T-helper 2 cell treated with Interferon-gamma antibody and Interleukin-4, amounts not matched to agents 5 μg/mL and 100 μg/mL, for 36 hours (primary cell): ENCODE results near the gene CDC14B.

ENCODE experiments used
- DNase-seq: peaks from one replicate; pipeline ENCODE4 v3.0.0; 2021; ENCODE audit warnings: low spot score
- H3K27ac Mint-ChIP-seq: one replicate; pipeline ENCODE4 v1.8.0; 2021; ENCODE audit warnings: mild to moderate bottlenecking, mixed read lengths
- H3K27me3 Mint-ChIP-seq: one replicate; pipeline ENCODE4 v1.8.0; 2021; ENCODE audit warnings: low read depth, mixed read lengths
- H3K36me3 Mint-ChIP-seq: one replicate; pipeline ENCODE4 v1.8.0; 2021; ENCODE audit warnings: low read depth, mixed read lengths
- H3K4me1 Mint-ChIP-seq: one replicate; pipeline ENCODE4 v1.8.0; 2021; ENCODE audit warnings: low read depth, mixed read lengths
- H3K4me3 Mint-ChIP-seq: one replicate; pipeline ENCODE4 v1.8.0; 2022; ENCODE audit warnings: mild to moderate bottlenecking, moderate library complexity, mixed read lengths
- H3K9me3 Mint-ChIP-seq: one replicate; pipeline ENCODE4 v1.8.0; 2021; ENCODE audit warnings: mixed read lengths

CDC14B gene

DNA sequence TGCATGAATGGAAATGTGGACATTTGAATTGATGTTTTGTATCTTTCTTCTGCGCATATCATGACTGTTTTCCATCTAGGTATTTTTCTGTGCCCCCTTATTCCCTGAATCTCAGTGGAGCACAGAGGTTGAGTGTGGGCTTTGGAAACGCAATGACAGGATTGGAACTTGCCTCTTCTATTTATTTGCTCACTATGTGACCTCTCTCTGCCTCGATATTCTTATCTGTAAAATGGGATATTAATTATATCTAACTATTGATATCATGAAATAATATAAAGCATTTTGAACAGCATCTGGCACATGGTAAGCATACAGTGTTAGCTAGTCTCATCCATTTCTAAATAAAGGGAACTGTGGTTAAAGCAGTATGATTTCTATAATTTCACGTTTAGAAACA is 143.6 kb downstream of the CDC14B start:
- Mint-ChIP-seq H3K27me3 (no peaks in the 10 kb centered on the region), H3K27ac (no peak overlapping the region), H3K9me3 (no peaks in the 10 kb centered on the region), H3K36me3 (peaks cover 4% of the 10 kb centered on the region), H3K4me3 (no peak overlapping the region), H3K4me1 (no peaks in the 10 kb centered on the region)
- DNase-seq, result no peak

DNA sequence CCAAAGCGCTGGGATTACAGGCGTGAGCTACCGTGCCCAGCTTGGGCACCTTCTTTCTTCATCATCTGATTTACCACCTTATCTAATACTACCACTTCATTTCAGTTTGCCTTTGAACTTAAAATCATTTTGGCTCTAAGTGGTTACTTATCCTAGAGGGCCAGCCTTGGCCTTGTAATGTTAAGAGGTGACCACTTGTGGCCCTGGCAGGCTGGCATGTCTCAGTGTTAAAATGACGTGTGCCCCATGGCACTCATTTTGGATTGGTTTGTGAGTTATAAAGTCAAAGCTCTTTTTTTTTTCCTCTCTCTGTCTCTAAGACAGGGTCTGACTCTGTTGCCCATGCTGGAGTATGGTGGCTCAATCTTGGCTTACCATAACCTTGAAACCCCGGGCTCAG is 151.9 kb downstream of the CDC14B start:
- no peaks in the 10 kb centered on the region for H3K4me1 Mint-ChIP-seq
- no peak for DNase-seq
- no peaks in the 10 kb centered on the region for H3K27me3 Mint-ChIP-seq
- H3K27ac Mint-ChIP-seq, result no peak overlapping the region
- no peaks in the 10 kb centered on the region for H3K9me3 Mint-ChIP-seq
- H3K36me3 Mint-ChIP-seq, result peaks cover 4% of the 10 kb centered on the region
- no peak overlapping the region for H3K4me3 Mint-ChIP-seq

DNA sequence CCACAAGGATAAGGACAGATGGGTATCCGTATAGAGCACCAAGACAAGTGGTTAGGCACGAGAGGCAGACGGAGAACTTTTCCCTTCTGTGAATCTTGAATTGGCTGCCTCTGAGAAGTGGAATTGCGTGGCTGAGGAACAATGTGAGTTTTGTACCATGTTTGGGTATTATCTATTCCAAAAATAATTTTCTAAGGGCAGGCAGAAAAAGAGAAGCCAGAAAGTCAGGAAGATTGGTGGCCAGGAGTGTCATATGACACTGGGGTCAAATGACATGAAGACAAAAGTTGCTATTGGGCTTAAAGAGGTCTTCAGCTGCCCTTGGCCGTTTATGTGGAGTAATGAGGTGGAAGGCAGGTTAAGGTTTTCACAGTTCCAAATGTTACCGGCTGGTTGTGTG is 155.2 kb downstream of the CDC14B start:
- H3K9me3 Mint-ChIP-seq, result no peaks in the 10 kb centered on the region
- H3K27me3 Mint-ChIP-seq, result no peaks in the 10 kb centered on the region
- no peak for DNase-seq
- no peaks in the 10 kb centered on the region for H3K4me1 Mint-ChIP-seq
- H3K4me3 Mint-ChIP-seq, result no peak overlapping the region
- no peak overlapping the region for H3K27ac Mint-ChIP-seq
- H3K36me3 Mint-ChIP-seq, result no peaks in the 10 kb centered on the region

DNA sequence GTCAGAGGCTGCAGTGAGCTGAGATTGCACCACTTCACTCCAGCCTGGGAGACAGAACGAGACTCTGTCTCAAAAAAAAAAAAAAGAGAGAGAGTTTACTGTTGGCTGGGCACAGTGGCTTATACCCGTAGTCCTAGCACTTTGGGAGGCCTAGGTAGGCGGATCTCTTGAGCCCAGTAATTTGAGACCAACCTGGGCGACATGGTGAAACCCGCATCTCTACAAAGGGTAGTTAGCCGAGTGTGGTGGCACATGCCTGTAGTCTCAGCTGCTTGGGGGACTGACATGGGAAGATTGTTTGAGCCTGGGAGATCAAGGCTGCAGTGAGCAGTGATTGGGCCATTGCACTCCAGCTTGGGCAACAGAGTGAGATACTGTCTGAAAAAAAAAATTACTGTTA is 157.1 kb downstream of the CDC14B start:
- Mint-ChIP-seq H3K27me3 (no peaks in the 10 kb centered on the region), H3K27ac (no peak overlapping the region), H3K36me3 (peaks cover 10% of the 10 kb centered on the region), H3K4me1 (no peaks in the 10 kb centered on the region), H3K4me3 (no peak overlapping the region), H3K9me3 (no peaks in the 10 kb centered on the region)
- no peak for DNase-seq

DNA sequence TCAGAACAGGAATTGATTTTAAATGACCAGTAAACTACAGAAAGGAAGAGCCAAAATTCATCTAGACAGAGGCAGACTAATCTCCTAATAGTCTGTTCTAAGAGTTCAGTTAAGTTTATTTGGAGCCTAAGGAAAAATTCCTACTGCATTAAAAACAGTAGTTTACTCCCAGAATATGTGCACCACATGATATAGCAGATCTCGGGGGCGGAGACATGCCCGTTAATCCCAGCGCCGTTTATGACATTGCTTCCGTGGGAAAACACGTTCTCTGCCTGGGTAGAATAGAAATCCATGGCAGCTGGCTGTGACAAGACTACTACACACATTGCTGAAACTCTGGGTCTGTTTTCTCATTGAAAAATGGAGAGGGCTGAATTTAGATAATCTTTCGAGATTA is 158.3 kb downstream of the CDC14B start:
- no peak for DNase-seq
- Mint-ChIP-seq H3K4me3 (no peak overlapping the region), H3K9me3 (no peaks in the 10 kb centered on the region), H3K4me1 (no peaks in the 10 kb centered on the region), H3K36me3 (peaks cover 10% of the 10 kb centered on the region), H3K27me3 (no peaks in the 10 kb centered on the region), H3K27ac (no peak overlapping the region)

DNA sequence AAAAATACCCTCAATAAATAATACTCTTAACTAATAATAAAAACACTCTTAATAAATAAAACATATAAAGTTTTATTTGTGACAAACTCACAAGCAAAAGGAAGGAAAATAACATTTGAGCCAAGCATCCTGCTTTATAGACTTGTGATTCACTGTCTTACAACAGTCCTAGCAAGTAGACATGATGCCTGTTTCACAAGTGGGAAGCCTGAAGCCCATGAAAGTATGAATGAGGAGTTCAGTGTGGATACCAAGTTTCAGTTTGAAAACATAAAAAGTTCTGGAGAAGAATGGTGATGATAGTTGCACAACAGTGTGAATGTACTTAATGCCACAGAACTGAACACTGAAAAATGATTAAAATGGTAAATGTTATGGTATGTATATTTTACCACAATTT is 158.8 kb downstream of the CDC14B start:
- no peak for DNase-seq
- no peak overlapping the region for H3K27ac Mint-ChIP-seq
- H3K27me3 Mint-ChIP-seq, result no peaks in the 10 kb centered on the region

DNA sequence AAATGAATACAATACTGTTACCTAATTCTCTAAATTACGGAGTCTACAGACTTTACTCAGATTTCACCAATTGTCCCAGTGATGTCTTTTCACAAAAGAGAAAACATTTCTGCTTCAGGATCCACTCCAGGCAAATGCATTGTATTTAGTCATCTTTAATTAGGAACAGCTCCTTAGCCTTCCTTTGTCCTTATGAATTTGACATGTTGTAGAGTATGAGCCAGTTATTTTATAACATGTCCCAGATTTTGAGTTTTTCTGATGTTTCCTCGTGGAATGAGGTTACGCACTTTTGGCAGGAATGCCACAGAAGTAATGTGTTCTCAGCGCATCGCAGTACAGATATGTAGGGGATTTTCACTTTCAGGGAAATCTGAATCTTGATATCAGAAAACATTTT is 159.2 kb downstream of the CDC14B start:
- Mint-ChIP-seq H3K9me3 (no peaks in the 10 kb centered on the region), H3K4me3 (no peak overlapping the region), H3K27ac (no peak overlapping the region), H3K27me3 (no peaks in the 10 kb centered on the region), H3K36me3 (peaks cover 10% of the 10 kb centered on the region), H3K4me1 (no peaks in the 10 kb centered on the region)
- DNase-seq, result no peak

More for the DNA sequence above, 158.8 kb downstream of the CDC14B start:
- H3K36me3 Mint-ChIP-seq, result peaks cover 10% of the 10 kb centered on the region
- H3K4me3 Mint-ChIP-seq, result no peak overlapping the region
- no peaks in the 10 kb centered on the region for H3K4me1 Mint-ChIP-seq
- H3K9me3 Mint-ChIP-seq, result no peaks in the 10 kb centered on the region

DNA sequence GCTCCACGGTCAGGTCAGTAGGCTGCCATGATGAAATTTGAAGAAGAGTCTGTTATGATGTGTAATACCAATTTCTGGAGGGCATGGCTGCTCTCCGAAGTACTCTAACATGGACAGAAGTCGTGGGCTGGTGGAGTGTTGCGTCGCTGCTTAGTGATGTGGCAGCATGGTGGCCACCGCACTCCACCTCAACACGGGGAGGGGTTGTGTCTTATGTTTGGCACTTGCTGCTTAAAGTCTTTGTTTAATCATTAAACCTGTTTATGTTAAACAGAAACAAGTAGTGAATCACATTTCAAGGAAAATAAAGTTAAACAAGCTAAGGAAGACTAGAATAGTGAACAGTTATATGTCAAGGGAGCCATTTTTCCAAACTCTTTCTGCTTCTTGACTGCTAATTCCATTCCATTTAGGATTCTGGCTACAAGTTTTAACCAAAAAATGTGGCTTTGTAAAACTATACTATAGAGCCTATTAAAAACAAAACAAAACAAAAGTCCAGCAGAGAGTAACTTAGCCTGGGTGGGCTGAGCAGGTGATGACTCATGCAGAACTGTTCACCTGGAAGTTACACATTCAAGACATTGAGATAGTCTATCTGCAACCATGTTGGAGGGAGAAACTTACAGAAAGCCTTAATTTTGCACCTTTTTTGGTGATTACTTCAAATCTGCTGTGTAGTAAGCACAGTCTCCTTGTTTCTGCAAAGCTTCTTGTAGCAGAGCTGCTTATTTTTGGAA is 160.2 kb downstream of the CDC14B start:
- peaks cover 10% of the 10 kb centered on the region for H3K36me3 Mint-ChIP-seq
- DNase-seq, result no peak
- no peaks in the 10 kb centered on the region for H3K9me3 Mint-ChIP-seq

DNA sequence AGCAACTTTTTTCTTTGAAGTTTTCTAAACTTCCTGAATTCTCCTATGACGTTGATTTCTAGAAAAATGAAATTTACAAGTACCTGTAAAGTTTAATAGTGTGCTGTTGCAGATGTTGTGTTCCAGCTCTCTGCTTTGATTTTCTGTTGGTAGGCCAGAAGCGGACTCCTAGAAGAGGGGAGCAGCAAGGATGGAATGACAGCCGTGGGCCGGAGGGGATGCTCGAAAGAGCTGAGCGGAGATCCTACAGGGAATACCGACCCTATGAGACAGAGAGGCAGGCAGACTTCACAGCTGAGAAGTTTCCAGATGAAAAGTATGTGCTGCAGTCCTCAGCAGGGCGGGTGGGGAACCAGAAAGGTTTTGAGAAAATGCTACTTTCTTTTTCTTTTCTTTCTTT is 161.4 kb downstream of the CDC14B start:
- no peak for DNase-seq
- no peaks in the 10 kb centered on the region for H3K9me3 Mint-ChIP-seq
- no peaks in the 10 kb centered on the region for H3K4me1 Mint-ChIP-seq
- H3K36me3 Mint-ChIP-seq, result peaks cover 10% of the 10 kb centered on the region
- H3K27me3 Mint-ChIP-seq, result no peaks in the 10 kb centered on the region
- H3K27ac Mint-ChIP-seq, result peak overlapping the region; percentile 32
- no peak overlapping the region for H3K4me3 Mint-ChIP-seq

More for the DNA sequence above, 160.2 kb downstream of the CDC14B start:
- no peaks in the 10 kb centered on the region for H3K27me3 Mint-ChIP-seq
- no peak overlapping the region for H3K4me3 Mint-ChIP-seq
- H3K27ac Mint-ChIP-seq, result no peak overlapping the region
- no peaks in the 10 kb centered on the region for H3K4me1 Mint-ChIP-seq

DNA sequence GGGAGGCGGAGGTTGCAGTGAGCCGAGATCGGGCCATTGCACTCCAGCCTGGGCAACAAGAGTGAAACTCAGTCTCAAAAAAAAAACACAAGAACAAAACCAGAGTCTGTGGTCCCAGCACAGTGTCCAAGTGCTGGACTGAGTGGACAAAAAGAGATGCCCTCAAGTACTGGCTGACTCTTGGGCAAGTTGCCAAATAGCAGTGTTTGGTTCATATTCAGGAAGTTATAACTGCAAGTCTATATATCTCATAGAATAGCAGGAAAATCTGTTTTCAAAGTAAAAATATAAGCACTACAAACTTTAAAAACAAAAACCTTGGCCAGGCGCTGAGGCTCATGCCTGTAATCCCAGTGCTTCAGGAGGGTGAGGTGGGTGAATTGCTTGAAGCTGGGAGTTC is 162.4 kb downstream of the CDC14B start:
- peaks cover 10% of the 10 kb centered on the region for H3K36me3 Mint-ChIP-seq
- DNase-seq, result no peak
- no peak overlapping the region for H3K4me3 Mint-ChIP-seq
- no peaks in the 10 kb centered on the region for H3K27me3 Mint-ChIP-seq
- no peaks in the 10 kb centered on the region for H3K9me3 Mint-ChIP-seq
- peaks cover 4% of the 10 kb centered on the region for H3K4me1 Mint-ChIP-seq
- H3K27ac Mint-ChIP-seq, result no peak overlapping the region

DNA sequence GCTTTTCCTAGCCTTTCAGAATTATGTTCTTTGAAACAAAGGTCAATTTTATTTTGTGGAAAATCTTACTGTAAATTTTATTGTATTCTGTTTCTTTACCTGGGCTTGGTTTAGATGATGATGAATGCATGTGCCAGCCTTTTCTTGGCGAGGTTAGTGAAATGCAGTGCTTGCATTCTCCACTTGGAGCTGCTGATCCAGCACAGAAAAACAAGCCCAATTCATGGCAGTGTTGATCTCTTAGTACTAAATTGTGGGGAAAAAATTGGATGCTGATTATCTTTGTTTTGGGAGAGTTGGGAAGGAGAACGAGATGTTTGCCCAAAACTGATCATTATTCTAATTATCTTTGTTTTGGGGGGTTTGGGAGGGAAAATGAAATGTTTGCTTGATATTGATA is 166.0 kb downstream of the CDC14B start:
- DNase-seq, result no peak
- H3K9me3 Mint-ChIP-seq, result no peaks in the 10 kb centered on the region
- H3K36me3 Mint-ChIP-seq, result peaks cover 4% of the 10 kb centered on the region
- no peak overlapping the region for H3K4me3 Mint-ChIP-seq
- peaks cover 13% of the 10 kb centered on the region for H3K4me1 Mint-ChIP-seq
- H3K27ac Mint-ChIP-seq, result no peak overlapping the region
- H3K27me3 Mint-ChIP-seq, result peaks cover 8% of the 10 kb centered on the region

DNA sequence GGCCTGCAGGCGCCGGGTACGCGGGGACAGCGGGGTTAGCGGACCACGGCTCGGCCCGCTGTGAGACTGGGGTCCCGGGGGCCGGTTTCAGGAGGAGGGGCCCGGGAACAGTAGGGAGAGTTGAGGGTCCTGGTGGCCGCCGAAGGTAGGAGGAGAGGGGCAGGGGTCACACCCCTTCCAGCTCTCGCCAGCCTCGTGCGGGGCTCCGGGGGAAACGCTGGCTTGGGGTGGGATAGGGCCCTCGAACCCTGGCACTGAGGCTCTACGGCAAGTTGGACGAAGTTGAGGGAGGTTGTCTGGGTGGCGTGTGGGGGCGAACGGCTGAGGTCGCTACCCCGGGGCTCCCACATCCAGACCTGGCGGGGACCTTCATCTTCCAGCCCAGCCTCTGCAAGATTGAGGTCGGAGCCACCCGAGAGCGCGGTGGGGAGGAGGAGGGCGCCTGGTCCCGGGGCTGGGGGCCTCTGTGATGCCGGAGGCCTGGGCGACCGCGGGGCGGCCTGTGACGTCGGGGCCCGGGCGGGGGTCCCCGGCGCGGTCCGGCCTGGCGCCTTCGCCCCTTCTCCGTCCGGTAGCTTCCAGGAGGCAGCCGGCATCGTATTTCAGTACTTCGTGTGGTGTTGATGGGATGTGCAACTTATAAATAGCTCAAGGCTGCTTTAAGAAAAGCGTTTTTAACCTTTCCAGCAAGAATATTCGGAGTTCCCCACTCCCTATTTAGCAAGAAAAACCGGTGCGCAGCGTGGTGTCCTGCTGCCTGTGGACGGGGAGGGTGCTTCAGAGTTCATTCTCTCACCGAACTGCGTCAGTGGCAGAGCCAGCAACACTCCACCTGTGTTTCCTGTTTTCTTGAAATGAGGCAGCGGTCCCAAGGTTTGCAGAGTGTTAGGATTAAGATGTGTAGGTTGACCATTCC is 168.8 kb downstream of the CDC14B start:
- peak overlapping the region; percentile 84 for H3K4me3 Mint-ChIP-seq
- peaks cover 18% of the 10 kb centered on the region for H3K4me1 Mint-ChIP-seq
- H3K36me3 Mint-ChIP-seq, result no peaks in the 10 kb centered on the region
- H3K27me3 Mint-ChIP-seq, result peaks cover 15% of the 10 kb centered on the region
- DNase-seq, result peak; percentile 18
- no peaks in the 10 kb centered on the region for H3K9me3 Mint-ChIP-seq
- peak overlapping the region; percentile 79 for H3K27ac Mint-ChIP-seq
